H1 (cell line): ENCODE results near the gene RNF175. TPM values are rescaled to one million over a fixed set of nuclear protein-coding genes. Genes with fewer than 3 reads are reported as not detected.
"Not testable (repeated sequence)": the region's sequence is repeated elsewhere in the genome, so short reads cannot be mapped to it uniquely, and the experiment has no call there.

Experiments
- CTCF ChIA-PET: fragments of 300-600 bp; sonication (Branson Sonifier 250); formaldehyde crosslinking; loops from one replicate; lab custom pipeline; 2021; ENCODE audit not compliant: partially characterized antibody; lab: Charles Lee
- POLR2A ChIA-PET: fragments of 300-600 bp; sonication (Branson Sonifier 250); formaldehyde crosslinking; loops from one replicate; lab custom pipeline; 2021; ENCODE audit warnings: inconsistent platforms; ENCODE audit not compliant: partially characterized antibody; lab: Charles Lee
- DNase-seq, 2 experiments: peaks; one replicate each; pipeline versions ENCODE4 v3.0.0 to v3.0.0-alpha.2; 2010 to 2022; ENCODE audit warnings: low spot score in 2 of 2, low read depth in 1 of 2, mixed read lengths in 1 of 2
- FAIRE-seq: peaks from 2 replicates; lab custom pipeline; 2011; peaks lifted over from hg19 to GRCh38; lab: Jason Lieb, UNC
- H2AFZ ChIP-seq: 2 replicates; pipeline ENCODE4 v1.8.1; 2012; ENCODE audit warnings: low read length, inconsistent platforms
- H2AK5ac ChIP-seq: 2 replicates; pipeline ENCODE4 v1.6.1; 2013; ENCODE audit warnings: low read depth, low read length
- H2BK120ac ChIP-seq: replicated peaks from 2 replicates; pipeline ENCODE3; 2013; ENCODE audit warnings: low read depth, low read length, inconsistent platforms
- H2BK12ac ChIP-seq: 2 replicates; pipeline ENCODE4 v1.6.1; 2013; ENCODE audit warnings: low read depth, low read length
- H2BK15ac ChIP-seq: 2 replicates; pipeline ENCODE4 v1.6.1; 2013; ENCODE audit warnings: low read length
- H2BK20ac ChIP-seq: 2 replicates; pipeline ENCODE4 v1.6.1; 2013; ENCODE audit warnings: low read length
- H2BK5ac ChIP-seq: 2 replicates; pipeline ENCODE4 v1.6.1; 2013; ENCODE audit warnings: low read depth, low read length
- H3K14ac ChIP-seq: 2 replicates; pipeline ENCODE4 v1.6.1; 2013; ENCODE audit warnings: inconsistent platforms; ENCODE audit not compliant: insufficient read length
- H3K18ac ChIP-seq: 2 replicates; pipeline ENCODE4 v1.6.1; 2013; ENCODE audit warnings: low read length; ENCODE audit errors: extremely low read depth
- H3K23ac ChIP-seq: 2 replicates; pipeline ENCODE4 v1.6.1; 2013; ENCODE audit warnings: inconsistent platforms; ENCODE audit not compliant: insufficient read length
- H3K23me2 ChIP-seq: 2 replicates; pipeline ENCODE4 v1.6.1; 2013; ENCODE audit warnings: low read depth, low read length
- H3K27ac ChIP-seq: 2 replicates; pipeline ENCODE4 v1.6.1; 2011; ENCODE audit warnings: low read depth, low read length, inconsistent platforms
- H3K27me3 ChIP-seq, 4 experiments: replicated peaks in 1 of 4; 1 replicate in 1 of 4; 2 replicates in 3 of 4; pipeline versions ENCODE4 v1.6.1 to v1.8.1; 2011 to 2013; ENCODE audit warnings: low read length in 3 of 4, mild to moderate bottlenecking in 3 of 4, inconsistent platforms in 2 of 4, mixed read lengths in 2 of 4, moderate library complexity in 1 of 4; ENCODE audit not compliant: control insufficient read depth in 3 of 4, insufficient read depth in 3 of 4; ENCODE audit errors: extremely low read depth in 1 of 4
- H3K36me3 ChIP-seq, 4 experiments: 2 replicates each; pipeline versions ENCODE4 v1.6.1 to v1.8.1; 2011 to 2013; ENCODE audit warnings: mild to moderate bottlenecking in 4 of 4, low read length in 3 of 4, moderate library complexity in 2 of 4, control low read depth in 1 of 4, inconsistent platforms in 1 of 4; ENCODE audit not compliant: insufficient read depth in 4 of 4, control insufficient read depth in 2 of 4
- H3K4ac ChIP-seq: replicated peaks from 2 replicates; pipeline ENCODE3; 2013; ENCODE audit warnings: low read length, low read depth, mixed read lengths, inconsistent platforms; ENCODE audit not compliant: insufficient read length
- H3K4me1 ChIP-seq, 4 experiments: replicated peaks in 1 of 4; 1 replicate in 1 of 4; 2 replicates in 3 of 4; pipeline versions ENCODE4 v1.6.1 to v1.8.1; 2011 to 2013; ENCODE audit warnings: low read length in 3 of 4, inconsistent platforms in 2 of 4, mixed read lengths in 1 of 4; ENCODE audit not compliant: insufficient read depth in 4 of 4, control insufficient read depth in 3 of 4
- H3K4me2 ChIP-seq, 2 experiments: 2 replicates each; pipeline versions ENCODE4 v1.6.1 to v1.8.1; 2011 to 2013; ENCODE audit warnings: low read depth in 2 of 2, low read length in 2 of 2, control low read depth in 1 of 2, inconsistent platforms in 1 of 2, mild to moderate bottlenecking in 1 of 2; ENCODE audit not compliant: insufficient read depth in 1 of 2
- H3K4me3 ChIP-seq, 4 experiments: fragments of 200-600, 300-600 bp in 1 of 4; sonication (generic), shearing (Covaris generic), sonication (Bioruptor Twin) in 1 of 4; 2 replicates each; pipeline versions ENCODE4 v1.5.1 to v1.8.1; 2011 to 2016; ENCODE audit warnings: low read length in 4 of 4, low read depth in 3 of 4, control low read depth in 2 of 4, inconsistent platforms in 2 of 4, mild to moderate bottlenecking in 2 of 4, mixed read lengths in 1 of 4, moderate library complexity in 1 of 4; ENCODE audit not compliant: insufficient read depth in 2 of 4; ENCODE audit errors: extremely low read depth in 1 of 4
- H3K56ac ChIP-seq: replicated peaks from 2 replicates; pipeline ENCODE3; 2013; ENCODE audit warnings: low read depth, mild to moderate bottlenecking, mixed read lengths, low read length, inconsistent platforms; ENCODE audit not compliant: insufficient read length
- H3K79me1 ChIP-seq: 2 replicates; pipeline ENCODE4 v1.6.1; 2013; ENCODE audit warnings: low read depth, low read length, control low read depth
- H3K79me2 ChIP-seq, 2 experiments: 2 replicates each; pipeline versions ENCODE4 v1.6.1 to v1.8.1; 2012 to 2013; ENCODE audit warnings: low read length in 2 of 2, mild to moderate bottlenecking in 2 of 2, inconsistent platforms in 1 of 2; ENCODE audit not compliant: insufficient read depth in 2 of 2, control insufficient read depth in 1 of 2
- H3K9ac ChIP-seq, 4 experiments: replicated peaks in 1 of 4; 1 replicate in 1 of 4; 2 replicates in 3 of 4; pipeline versions ENCODE4 v1.6.1 to v1.8.1; 2011 to 2013; ENCODE audit warnings: low read depth in 3 of 4, low read length in 3 of 4, control low read depth in 2 of 4, mild to moderate bottlenecking in 2 of 4, moderate library complexity in 2 of 4, inconsistent platforms in 1 of 4; ENCODE audit errors: extremely low read depth in 1 of 4
- H3K9me3 ChIP-seq, 2 experiments: 2 replicates each; pipeline versions ENCODE4 v1.6.1 to v1.8.1; 2012 to 2013; ENCODE audit warnings: mild to moderate bottlenecking in 2 of 2, moderate library complexity in 2 of 2, control low read depth in 1 of 2, inconsistent platforms in 1 of 2, low read depth in 1 of 2, low read length in 1 of 2, mixed read lengths in 1 of 2; ENCODE audit not compliant: insufficient read depth in 2 of 2
- H4K20me1 ChIP-seq, 2 experiments: replicated peaks in 1 of 2; 2 replicates each; pipeline versions ENCODE3 to v1.8.1; 2011 to 2013; ENCODE audit warnings: inconsistent platforms in 2 of 2, low read length in 2 of 2, mild to moderate bottlenecking in 1 of 2; ENCODE audit not compliant: insufficient read depth in 2 of 2, control insufficient read depth in 1 of 2
- H4K5ac ChIP-seq: 2 replicates; pipeline ENCODE4 v1.6.1; 2013; ENCODE audit warnings: low read length, low read depth, mixed read lengths, inconsistent platforms; ENCODE audit not compliant: insufficient read length
- H4K8ac ChIP-seq: 2 replicates; pipeline ENCODE4 v1.8.0; 2013; ENCODE audit warnings: mild to moderate bottlenecking, moderate library complexity, low read length, inconsistent platforms; ENCODE audit not compliant: insufficient read depth; ENCODE audit errors: extremely low read depth
- H4K91ac ChIP-seq: replicated peaks from 2 replicates; pipeline ENCODE3; 2013; ENCODE audit warnings: low read length, mixed read lengths, inconsistent platforms; ENCODE audit not compliant: insufficient read length
- WGBS, 2 experiments: shearing (Covaris generic) in 1 of 2; methylation state at CpG; one replicate each; pipeline versions ENCODE4 v1.1.6 to v1.1.7; 2013 to 2015; ENCODE audit warnings: low lambda C conversion rate in 2 of 2, mixed read lengths in 2 of 2, inconsistent platforms in 1 of 2, low coverage in 1 of 2, missing lambda C conversion rate in 1 of 2; ENCODE audit not compliant: insufficient replicate concordance in 2 of 2, insufficient coverage in 1 of 2, insufficient read length in 1 of 2; ENCODE audit errors: extremely low coverage in 1 of 2, missing lambda C conversion rate in 1 of 2; 5-methylcytosine and 5-hydroxymethylcytosine counted together
- polyA plus RNA-seq, 7 experiments: library from polyadenylated mRNA; depleted of rRNA in 3 of 7; stranded (reverse) in 5 of 7; unstranded in 2 of 7; fragments of >200 nt in 5 of 7; fragments of 200-250 nt in 2 of 7; gene quantifications; 1 replicate in 5 of 7; 2 replicates in 1 of 7; 4 replicates in 1 of 7; pipeline versions ENCODE4 v1.2.1 to v1.2.3, GENCODE V29; 2011 to 2013; ENCODE audit warnings: missing spikeins in 2 of 7, mixed read lengths in 2 of 7
- total RNA-seq: library from RNA; stranded (reverse); fragmentation: NEBNext Ultra II Directional; extraction: Animal tissue kit (Norgen Biotek cat#: 25700); gene quantifications from 2 replicates; pipeline ENCODE4 v1.2.1, GENCODE V29; 2021

RNF175 gene
- total and polyA plus RNA-seq, 2 of the 8 experiments (the other 6 are each of a cell fraction or from before 2014, with no cell fraction given): 7.9 to 9.8 TPM

GRCh38 chr4:153666505-153666904, 93.3 kb downstream of the RNF175 start:
- peaks cover 10% of the 10 kb centered on the region; the same call in 1 of the 2 replicates for H3K23me2 ChIP-seq
- H2BK5ac ChIP-seq, H3K4me2 ChIP-seq, H3K23ac ChIP-seq, H3K56ac ChIP-seq, H3K9me3 ChIP-seq, H3K4me1 ChIP-seq, H3K4ac ChIP-seq, FAIRE-seq, DNase-seq, H3K79me1 ChIP-seq, H3K9ac ChIP-seq, H2BK20ac ChIP-seq, H2AFZ ChIP-seq, H2BK120ac ChIP-seq, H4K5ac ChIP-seq, H3K27ac ChIP-seq, POLR2A ChIA-PET, H3K14ac ChIP-seq, H3K36me3 ChIP-seq, H2AK5ac ChIP-seq, H3K4me3 ChIP-seq, H3K27me3 ChIP-seq, H4K8ac ChIP-seq, H3K79me2 ChIP-seq, H4K20me1 ChIP-seq, H3K18ac ChIP-seq, H2BK15ac ChIP-seq, H4K91ac ChIP-seq, H2BK12ac ChIP-seq: not testable (repeated sequence)
- 89% methylated on average over 1 of the region's 1 CpG; no CpG with 5 or more reads in 1 of the 2 experiments for WGBS, 2 experiments
- CTCF ChIA-PET: interaction anchor here (1.3 to 1.4 kb wide), 2 partner anchors 17 to 32 kb away, joined by 3 read pairs; partner anchors contain the start of gene TLR2
